ENCODE results near the gene FAM9C.

FAM9C gene

GRCh38 chrX:13043138-13043537 lies 1.3 kb downstream of the FAM9C start:
- no peak overlapping the region for H3K4me3 ChIP-seq (ENCODE audit: control insufficient read depth, low read depth, low read length)
- DNase-seq (ENCODE audit: low read depth): no peak
- TF ChIP-seq CTCF (IDR thresholded peaks at IDR 0.05; ENCODE audit: control insufficient read depth, insufficient read depth, low read depth, low read length, missing control alignments): no peak

GRCh38 chrX:13036896-13037295 lies 7.5 kb downstream of the FAM9C start:
- no peak overlapping the region for H3K4me3 ChIP-seq (ENCODE audit: control insufficient read depth, low read depth, low read length)
- DNase-seq (ENCODE audit: low read depth): no peak
- no peak for TF ChIP-seq CTCF (IDR thresholded peaks at IDR 0.05; ENCODE audit: control insufficient read depth, insufficient read depth, low read depth, low read length, missing control alignments)

DNA sequence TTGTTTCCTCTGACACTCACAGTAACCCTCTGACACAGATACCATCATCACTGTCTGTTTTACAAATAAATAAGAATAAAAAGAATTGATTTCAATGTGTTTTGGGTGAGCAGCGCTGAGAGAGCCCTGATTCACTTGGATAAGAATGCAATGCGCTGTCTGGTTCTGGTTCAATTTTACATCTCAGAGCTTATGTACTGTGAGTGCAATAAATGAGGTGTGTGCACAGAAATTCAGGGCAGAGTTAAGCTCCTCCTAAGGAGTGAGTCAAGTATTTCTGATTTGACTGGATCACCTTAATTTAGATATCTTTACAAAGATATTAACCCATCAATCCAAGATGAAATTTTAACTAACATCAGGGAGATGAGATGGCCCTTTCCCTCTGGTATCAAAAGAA lies 11.2 kb downstream of the FAM9C start:
- TF ChIP-seq CTCF (IDR thresholded peaks at IDR 0.05; ENCODE audit: control insufficient read depth, insufficient read depth, low read depth, low read length, missing control alignments): no peak
- DNase-seq (ENCODE audit: low read depth): no peak
- H3K4me3 ChIP-seq (ENCODE audit: control insufficient read depth, low read depth, low read length): no peak overlapping the region

- no peak for DNase-seq (ENCODE audit: low read depth)
- H3K4me3 ChIP-seq (ENCODE audit: control insufficient read depth, low read depth, low read length): no peak overlapping the region
- TF ChIP-seq CTCF (IDR thresholded peaks at IDR 0.05; ENCODE audit: control insufficient read depth, insufficient read depth, low read depth, low read length, missing control alignments): no peak
Measured at GRCh38 chrX:13029887-13030771, 14.3 kb downstream of the FAM9C start.

DNA sequence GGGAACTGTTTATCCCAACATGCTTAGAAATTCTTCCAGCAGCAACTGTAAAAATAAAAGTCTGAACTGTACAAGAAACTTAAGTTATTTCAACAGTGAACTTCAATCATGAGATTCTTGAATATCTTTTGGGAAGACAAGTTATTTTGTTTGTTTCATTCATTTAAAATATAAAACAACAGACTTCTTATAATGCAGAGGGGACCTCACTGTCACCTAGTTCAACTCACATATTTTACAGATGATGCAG lies 14.9 kb downstream of the FAM9C start:
- no peak for TF ChIP-seq CTCF (IDR thresholded peaks at IDR 0.05; ENCODE audit: control insufficient read depth, insufficient read depth, low read depth, low read length, missing control alignments)
- DNase-seq (ENCODE audit: low read depth): no peak
- H3K4me3 ChIP-seq (ENCODE audit: control insufficient read depth, low read depth, low read length): no peak overlapping the region

- DNase-seq (ENCODE audit: low read depth): no peak
- no peak for TF ChIP-seq CTCF (IDR thresholded peaks at IDR 0.05; ENCODE audit: control insufficient read depth, insufficient read depth, low read depth, low read length, missing control alignments)
- no peak overlapping the region for H3K4me3 ChIP-seq (ENCODE audit: control insufficient read depth, low read depth, low read length)
Measured at GRCh38 chrX:13028871-13029636, 15.4 kb downstream of the FAM9C start.

All from AG09309 (cell line).